Stimulated activated CD4-positive, alpha-beta T cell treated with anti-CD3 and anti-CD28 coated beads, Interleukin-15, amount 100 ng/mL, for 1 hour (primary cell): ENCODE measurements around the gene C1QL2.
A peak's percentile ranks its signal among the peaks of the same experiment; 100 is the strongest.

Source experiments
- DNase-seq, 2 donors: peaks; one replicate each; pipeline ENCODE4 v3.0.0-alpha.2; 2020; ENCODE audit warnings: low read depth in 1 of 2, low spot score in 1 of 2

Gene C1QL2

GRCh38 chr2:119144806-119145205, 13.7 kb downstream of the C1QL2 start:
- DNase-seq: no peak

GRCh38 chr2:119142824-119143223, 15.7 kb downstream of the C1QL2 start:
- no peak for DNase-seq

GRCh38 chr2:119137502-119137901, 21.0 kb downstream of the C1QL2 start:
- no peak for DNase-seq

GRCh38 chr2:119136872-119137271, 21.7 kb downstream of the C1QL2 start:
- no peak for DNase-seq

- no peak for DNase-seq
Measured at GRCh38 chr2:119136093-119136492, 22.5 kb downstream of the C1QL2 start.

GRCh38 chr2:119134775-119135174, 23.8 kb downstream of the C1QL2 start:
- no peak for DNase-seq

GRCh38 chr2:119126650-119127049, 31.9 kb downstream of the C1QL2 start:
- DNase-seq: peak in 1 of 2 donors; percentile 7

GRCh38 chr2:119123389-119123788, 35.2 kb downstream of the C1QL2 start:
- no peak for DNase-seq

GRCh38 chr2:119122663-119123062, 35.9 kb downstream of the C1QL2 start:
- DNase-seq: no peak

GRCh38 chr2:119119999-119120756, 38.4 kb downstream of the C1QL2 start:
- no peak for DNase-seq

- DNase-seq: no peak
Measured at GRCh38 chr2:119119076-119119785, 39.3 kb downstream of the C1QL2 start.

GRCh38 chr2:119117891-119118882, 40.4 kb downstream of the C1QL2 start:
- no peak for DNase-seq

GRCh38 chr2:119117408-119117807, 41.1 kb downstream of the C1QL2 start:
- DNase-seq: no peak

- no peak for DNase-seq
Measured at GRCh38 chr2:119116411-119117295, 41.9 kb downstream of the C1QL2 start.

- no peak for DNase-seq
Measured at GRCh38 chr2:119114266-119114665, 44.3 kb downstream of the C1QL2 start.

- no peak for DNase-seq
Measured at GRCh38 chr2:119113489-119113770, 45.1 kb downstream of the C1QL2 start.

- no peak for DNase-seq
Measured at GRCh38 chr2:119112770-119113488, 45.6 kb downstream of the C1QL2 start.

GRCh38 chr2:119112230-119112629, 46.3 kb downstream of the C1QL2 start:
- no peak for DNase-seq

GRCh38 chr2:119111115-119111975, 47.2 kb downstream of the C1QL2 start:
- no peak for DNase-seq
